ENCODE results near the gene ZNF33A.

DNA sequence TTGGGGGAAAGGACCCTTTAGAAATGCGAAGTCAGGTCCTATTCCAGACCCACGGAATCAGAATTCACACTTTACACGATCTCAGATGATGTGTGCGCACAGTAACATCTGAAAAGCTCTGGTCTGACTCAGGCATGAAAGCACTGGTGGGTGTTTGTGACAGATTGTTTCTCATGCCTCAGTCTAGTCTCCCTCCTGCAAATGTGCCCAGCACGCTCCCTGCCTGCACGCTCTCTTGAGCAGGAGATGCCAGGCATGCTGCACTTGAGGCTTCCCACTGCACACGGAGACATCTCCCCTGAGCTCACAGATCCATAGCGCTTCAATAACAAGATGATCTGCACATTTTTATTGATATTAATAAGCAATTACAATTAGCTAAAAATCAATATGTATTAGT lies 60.0 kb downstream of the ZNF33A start:
- TF ChIP-seq POLR2A (IDR thresholded peaks at IDR 0.05) = no peak
- no peak for TF ChIP-seq CTCF (IDR thresholded peaks at IDR 0.05)
- TF ChIP-seq POLR2AphosphoS5 (IDR thresholded peaks at IDR 0.05) = no peak
